GM12801 (cell line): ENCODE results near the gene CFAP54.

Source experiments
- TF ChIP-seq, protein P1 (sequence below): IDR thresholded peaks from one replicate; pipeline ENCODE4 v1.5.1; 2011; ENCODE audit warnings: control low read depth; ENCODE audit not compliant: insufficient read length; ENCODE audit errors: extremely low read depth

CFAP54 gene

DNA sequence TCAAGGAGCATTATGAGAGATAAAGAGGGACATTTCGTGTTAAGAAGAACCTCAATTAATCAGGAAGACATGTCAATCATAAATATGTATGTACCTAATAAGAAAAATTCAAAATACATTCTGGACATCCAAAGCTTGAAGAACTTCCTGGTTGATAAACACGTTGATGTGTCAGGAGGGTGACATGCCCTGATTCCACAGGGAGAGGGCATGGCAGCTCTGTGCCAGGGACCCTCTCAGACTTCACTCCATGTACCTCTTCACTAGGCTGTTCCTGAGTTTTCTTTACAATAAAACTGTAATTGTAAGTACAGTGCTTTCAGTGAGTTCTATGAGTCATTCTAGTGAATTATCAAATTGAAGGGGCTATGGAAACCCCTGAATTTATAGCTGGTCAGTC lies 163.5 kb downstream of the CFAP54 start:
- TF ChIP-seq, protein P1, sequence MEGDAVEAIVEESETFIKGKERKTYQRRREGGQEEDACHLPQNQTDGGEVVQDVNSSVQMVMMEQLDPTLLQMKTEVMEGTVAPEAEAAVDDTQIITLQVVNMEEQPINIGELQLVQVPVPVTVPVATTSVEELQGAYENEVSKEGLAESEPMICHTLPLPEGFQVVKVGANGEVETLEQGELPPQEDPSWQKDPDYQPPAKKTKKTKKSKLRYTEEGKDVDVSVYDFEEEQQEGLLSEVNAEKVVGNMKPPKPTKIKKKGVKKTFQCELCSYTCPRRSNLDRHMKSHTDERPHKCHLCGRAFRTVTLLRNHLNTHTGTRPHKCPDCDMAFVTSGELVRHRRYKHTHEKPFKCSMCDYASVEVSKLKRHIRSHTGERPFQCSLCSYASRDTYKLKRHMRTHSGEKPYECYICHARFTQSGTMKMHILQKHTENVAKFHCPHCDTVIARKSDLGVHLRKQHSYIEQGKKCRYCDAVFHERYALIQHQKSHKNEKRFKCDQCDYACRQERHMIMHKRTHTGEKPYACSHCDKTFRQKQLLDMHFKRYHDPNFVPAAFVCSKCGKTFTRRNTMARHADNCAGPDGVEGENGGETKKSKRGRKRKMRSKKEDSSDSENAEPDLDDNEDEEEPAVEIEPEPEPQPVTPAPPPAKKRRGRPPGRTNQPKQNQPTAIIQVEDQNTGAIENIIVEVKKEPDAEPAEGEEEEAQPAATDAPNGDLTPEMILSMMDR, result no peak

DNA sequence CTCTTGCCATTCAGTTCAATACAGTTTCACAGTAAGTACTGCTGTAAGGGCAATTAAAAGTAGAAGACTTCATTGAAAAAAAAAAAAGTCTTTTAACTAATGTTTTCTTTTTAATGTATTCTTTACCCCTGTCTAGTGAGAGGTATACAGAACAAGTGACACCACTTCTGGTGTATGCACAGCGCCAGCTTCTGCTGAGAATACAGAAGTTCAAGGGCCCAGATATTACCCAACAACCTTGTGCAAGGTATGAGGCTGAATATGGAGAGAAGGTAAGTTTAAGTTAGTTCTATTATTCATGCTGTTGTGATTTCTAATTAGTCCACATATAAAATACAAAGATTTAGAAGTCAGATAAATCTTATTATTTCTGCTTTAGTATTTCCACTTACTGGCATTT lies 168.7 kb downstream of the CFAP54 start:
- TF ChIP-seq, protein P1, result no peak

DNA sequence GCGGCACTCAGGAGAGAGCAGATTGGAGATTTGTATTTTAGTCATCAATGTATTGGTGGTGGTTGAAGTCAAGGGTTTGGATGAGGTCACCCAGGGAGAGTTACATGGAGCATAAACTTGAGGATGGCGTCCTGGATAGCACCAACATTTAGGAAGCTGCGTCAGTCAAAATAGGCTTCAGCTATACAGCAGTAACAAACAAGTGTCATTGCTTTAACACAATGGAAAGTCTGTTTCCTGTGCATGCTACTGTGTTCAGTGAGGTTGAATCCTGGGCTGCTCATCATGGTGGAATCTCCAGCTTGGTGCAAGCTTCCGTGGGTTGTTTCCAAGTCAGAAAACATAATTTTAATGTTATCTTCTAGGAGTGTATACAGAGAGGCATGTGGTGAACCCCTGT lies 180.4 kb downstream of the CFAP54 start:
- TF ChIP-seq, protein P1, result no peak

DNA sequence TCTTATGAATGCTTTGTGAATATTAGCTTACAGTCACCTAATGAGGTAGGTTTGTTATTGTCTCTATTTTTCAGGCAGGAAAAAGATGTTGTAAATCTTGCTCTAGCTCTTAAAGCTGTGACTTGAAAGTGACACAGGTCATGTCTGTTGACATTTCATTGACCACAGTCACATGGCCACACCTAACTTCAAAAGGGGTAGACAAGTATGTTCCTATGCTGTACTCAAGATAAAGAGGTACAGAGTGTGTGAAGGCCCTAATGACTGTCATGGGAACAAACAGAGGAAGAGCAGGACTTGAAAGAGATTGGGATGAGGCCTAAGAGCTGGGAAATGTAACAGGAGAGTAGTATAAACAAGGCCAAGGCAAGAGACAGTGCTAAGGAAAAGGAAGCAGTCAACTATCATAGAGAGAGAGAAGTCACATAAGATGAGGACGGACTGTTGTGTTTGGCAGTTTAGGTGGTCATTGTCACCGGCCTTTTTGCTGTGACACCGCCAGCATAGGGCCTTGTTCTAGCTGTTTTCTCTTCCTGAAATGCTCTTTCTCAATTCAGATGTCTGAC lies 181.0 kb downstream of the CFAP54 start:
- TF ChIP-seq, protein P1, result no peak

DNA sequence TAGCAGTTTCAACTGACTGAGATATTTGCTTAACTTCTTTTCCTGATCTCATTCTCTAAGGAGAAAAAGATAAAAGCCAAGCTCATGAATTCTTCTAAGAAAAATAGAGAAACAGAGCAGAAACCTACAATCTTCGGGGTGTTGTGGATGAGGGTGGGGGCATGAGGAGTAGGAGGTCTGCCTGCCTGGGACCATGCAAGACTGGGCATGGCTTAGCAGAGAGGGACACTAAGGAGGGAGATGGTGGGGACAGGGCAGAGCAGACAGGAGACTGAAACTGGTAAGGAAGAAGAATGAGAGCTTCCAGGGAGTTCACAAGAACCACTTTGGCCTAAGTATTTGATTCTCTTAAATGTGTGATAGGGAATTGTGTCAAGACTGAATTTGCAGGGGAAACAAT lies 188.0 kb downstream of the CFAP54 start:
- TF ChIP-seq, protein P1, result no peak

DNA sequence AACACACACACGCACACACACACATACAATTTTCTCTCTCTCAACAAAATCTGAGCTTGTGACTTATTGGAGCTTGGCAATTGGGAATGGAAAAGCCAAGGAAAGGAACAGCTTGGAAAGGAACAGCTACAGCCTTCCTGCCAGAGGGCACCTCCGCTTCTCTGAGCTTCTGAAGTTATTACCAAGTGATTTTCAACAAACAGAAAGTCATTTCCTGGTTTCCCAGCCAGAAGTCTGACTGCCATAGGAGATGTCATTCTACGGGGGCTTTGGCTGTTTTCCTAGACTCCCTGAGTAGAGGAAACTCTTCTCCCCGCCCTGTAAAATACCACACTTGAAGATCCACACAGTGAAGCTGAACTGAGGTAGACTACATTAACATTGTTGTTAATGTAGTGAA lies 198.3 kb downstream of the CFAP54 start:
- TF ChIP-seq, protein P1, result no peak

DNA sequence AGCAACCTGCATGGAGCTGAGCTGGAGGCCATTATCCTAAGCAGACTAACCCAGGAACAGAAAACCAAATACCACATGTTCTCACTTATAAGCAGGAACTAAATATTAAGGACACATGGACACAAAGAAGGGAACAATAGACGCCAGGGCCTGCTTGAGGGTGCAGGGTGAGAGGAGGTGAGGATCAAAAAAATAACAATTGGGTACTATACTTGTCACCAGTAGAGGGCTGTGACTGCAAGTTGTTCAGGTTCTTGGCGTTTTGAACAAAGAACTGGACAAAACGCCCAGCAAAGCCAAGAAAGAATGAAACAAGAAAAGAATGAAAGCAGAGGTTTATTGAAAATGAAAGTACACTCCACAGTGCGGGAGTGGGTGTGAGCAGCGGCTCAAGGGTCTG lies 209.1 kb downstream of the CFAP54 start:
- TF ChIP-seq, protein P1, result no peak

DNA sequence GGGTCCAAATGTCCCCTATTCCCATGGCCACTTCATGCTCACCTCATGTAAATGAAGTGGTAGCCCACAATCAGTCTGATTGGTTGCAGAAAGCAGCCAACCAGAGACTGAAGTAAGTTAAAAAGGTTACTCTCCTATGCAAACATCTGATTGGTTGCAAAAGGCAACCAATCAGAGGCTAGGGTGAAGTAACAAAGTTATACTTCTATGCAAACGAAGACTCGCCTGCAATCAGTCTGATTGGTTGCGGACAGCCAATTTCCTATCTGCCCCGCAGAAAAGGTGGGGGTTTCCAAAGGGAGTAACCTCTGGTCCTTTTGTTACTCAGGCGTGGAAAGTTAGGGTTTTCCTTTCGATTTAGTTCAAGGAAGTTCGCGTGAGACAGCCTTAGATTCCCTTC lies 209.6 kb downstream of the CFAP54 start:
- TF ChIP-seq, protein P1, result no peak
